Activated gamma-delta T cell treated with anti-CD3 and anti-CD28 coated beads, Interleukin-2, amount 50 U/mL, for 16 hours (primary cell): ENCODE measurements around the gene CHRNA3.
"Not testable (repeated sequence)": the region's sequence is repeated elsewhere in the genome, so short reads cannot be mapped to it uniquely, and the experiment has no call there.

ENCODE experiments used
- DNase-seq: peaks from one replicate; pipeline ENCODE4 v3.0.0-alpha.2; 2020; ENCODE audit warnings: low read depth

Gene CHRNA3

DNA sequence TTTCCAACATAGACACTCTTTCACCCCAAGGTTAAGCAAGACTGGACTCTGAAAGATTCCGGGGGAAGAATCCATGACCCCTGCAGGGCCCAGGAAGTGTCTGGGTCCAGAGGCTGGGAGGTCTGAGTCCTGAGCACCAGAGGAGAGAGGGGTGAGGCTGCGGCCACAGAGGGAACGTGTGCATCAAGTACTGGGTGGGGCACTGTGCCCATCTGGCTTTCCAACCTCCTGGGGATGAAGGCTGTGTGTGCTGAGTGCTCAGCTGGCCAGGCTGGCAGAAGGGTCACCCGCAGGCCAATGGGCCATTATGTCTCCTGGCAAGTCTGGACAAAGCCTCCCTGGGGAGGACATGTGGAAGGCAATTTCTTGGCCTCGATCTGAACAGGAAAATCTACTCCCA is 3.3 kb downstream of the CHRNA3 start:
- no peak for DNase-seq

DNA sequence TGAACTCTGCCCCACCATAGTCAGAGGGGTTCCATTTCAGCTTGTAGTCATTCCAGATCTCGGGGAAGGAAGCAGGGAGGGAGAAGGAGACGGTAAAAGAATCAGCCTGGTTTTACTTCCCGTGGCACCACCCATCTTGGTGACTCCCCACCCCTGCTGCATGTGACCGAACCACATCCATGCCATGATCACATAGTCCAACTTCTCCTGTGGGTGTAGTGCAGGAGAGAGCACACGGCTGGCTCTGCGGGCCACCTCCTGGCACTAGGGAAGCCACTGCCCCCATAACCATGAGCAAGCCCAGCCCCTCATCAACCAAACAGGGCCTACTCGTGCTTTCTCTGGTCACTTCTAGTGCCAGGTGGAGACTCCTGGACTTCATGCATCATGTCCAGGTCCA is 3.7 kb downstream of the CHRNA3 start:
- no peak for DNase-seq

DNA sequence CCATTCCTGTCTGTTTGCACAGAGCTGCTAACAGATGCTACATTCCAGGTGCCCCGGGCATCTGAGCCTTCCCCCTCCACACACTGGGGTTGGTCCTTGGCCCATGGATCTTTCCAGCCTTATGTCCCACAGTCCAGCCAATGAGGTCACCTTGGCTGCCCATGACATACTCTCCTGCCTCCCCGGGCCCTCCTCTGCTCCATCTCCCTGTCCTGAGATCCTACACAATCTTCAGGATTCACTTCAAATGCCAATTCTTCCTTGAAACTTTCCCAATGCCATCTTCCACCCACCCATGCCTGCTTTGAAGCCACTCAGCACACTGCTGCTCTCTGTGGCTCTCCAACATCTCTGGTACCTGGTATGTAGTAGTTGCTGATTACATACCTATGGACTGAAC is 4.3 kb downstream of the CHRNA3 start:
- no peak for DNase-seq

DNA sequence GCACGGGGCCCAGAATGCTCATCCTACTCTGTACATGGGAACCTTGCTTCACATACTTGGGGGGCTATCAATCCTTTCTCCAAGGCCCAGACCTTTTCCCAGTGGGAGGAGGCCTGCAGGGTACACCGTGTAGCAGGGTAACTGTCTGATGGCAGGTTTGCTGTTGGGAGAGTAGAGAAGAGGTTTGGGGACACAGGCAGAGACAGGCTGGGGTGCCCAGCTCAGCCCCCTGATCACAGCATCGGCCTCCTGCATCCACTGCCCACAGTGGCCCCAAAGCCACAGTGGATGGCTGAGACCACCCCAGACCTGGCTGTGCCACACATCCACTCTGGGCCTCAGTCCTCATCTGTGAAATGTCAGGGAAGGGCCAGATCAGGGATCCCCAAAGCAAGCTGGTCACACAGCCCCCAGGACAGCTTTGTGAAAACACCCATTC is 5.6 kb downstream of the CHRNA3 start:
- DNase-seq = no peak

DNA sequence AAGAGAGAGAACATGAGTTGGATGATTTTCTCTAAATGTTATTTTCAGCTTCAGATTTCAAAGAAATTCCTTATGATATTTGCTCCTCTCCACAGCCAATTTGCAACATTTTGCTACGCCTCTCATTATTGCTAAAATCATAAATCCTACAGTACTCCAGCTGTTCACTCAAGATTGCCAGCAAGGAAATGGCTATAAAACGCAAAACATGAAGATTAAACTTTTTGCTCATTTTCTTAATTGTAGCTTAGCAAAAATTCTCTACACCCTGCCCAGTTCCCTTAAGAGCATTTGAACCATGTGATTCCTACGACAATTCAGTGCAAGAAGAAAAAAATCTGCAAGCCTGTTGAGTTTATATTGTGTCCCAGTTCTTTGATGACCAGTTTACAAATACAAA is 6.8 kb downstream of the CHRNA3 start:
- no peak for DNase-seq

DNA sequence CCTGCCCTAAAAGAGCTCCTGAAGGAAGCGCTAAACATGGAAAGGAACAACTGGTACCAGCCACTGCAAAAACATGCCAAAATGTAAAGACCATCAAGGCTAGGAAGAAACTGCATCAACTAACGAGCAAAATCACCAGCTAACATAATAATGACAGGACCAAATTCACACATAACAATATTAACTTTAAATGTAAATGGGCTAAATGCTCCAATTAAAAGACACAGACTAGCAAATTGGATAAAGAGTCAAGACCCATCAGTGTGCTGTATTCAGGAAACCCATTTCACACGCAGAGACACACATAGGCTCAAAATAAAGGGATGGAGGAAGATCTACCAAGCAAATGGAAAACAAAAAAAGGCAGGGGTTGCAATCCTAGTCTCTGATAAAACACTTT is 11.2 kb downstream of the CHRNA3 start:
- not testable (repeated sequence) for DNase-seq

DNA sequence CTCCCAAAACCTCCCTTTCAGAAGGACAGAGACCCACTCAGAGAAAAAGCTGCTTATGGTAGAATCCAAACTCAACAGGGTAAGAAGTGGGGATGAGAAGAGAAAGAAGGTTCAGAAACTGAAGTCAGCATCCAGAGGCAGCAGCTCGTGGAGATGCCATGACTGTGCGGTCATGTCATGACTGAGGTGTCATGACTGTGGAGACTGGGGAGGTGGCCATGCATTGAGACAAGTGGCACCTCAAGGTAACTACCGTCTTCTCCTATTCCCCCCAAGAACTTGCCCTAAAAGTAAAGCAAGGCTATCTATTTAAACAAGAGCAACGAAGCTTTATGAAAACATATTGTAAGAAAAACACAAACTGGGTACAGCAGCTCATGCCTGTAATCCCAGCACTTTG is 15.1 kb downstream of the CHRNA3 start:
- no peak for DNase-seq

DNA sequence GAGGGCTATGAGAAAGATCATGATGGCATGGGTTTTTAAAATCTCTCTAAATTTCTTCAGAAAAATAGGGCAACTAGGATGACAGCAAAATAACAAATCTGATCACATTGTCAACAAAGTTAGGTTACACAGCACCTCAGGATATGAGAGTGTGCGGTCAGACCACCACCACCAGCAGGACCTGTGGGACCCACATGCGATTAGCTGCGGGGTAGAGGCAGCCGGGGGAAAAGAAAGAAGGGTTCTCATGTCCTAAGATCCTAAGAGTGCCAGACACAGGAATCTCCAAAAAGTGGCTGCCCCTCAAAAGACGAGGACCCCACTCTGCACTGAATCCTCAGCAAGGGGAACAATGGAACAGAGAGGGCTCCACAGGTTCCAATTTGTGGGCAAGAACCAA is 15.6 kb downstream of the CHRNA3 start:
- no peak for DNase-seq

DNA sequence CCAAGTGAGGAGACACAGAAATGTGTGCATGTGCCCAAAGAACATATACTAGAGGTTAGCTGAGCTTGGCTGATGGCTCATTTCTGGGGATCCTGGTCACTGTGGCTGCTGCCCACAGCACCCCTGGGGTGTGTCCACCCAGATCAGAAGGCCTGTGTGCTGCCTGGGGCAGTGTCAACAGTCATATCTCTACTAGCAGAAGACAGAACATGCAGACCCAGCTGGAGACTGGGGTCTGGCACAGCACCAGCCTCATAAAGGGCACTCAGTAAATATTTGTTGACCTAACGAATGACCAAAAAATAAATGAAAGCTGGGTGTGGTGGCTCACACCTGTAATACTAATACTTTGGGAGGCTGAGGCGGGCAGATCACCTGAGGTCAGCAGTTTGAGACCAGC is 16.4 kb downstream of the CHRNA3 start:
- DNase-seq = no peak

DNA sequence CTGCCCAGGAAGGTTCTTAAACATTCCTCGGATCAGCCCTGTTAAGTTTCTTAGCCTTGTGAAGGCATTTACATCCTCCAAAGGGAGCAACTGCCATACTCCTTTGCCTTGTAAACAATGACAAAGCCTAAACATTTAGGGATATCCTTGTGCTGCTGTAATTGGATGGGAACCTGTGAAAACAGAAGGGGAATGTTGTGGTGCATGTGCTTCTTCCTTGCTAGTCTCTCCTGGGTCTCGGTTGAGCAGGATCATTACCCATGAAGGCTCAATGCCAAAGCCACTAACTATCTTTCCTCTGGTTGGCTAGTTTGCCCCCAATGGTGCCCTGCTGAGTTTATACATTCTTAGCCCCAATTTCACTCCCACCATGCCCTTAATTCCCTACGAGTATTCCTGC is 17.3 kb downstream of the CHRNA3 start:
- DNase-seq = no peak

DNA sequence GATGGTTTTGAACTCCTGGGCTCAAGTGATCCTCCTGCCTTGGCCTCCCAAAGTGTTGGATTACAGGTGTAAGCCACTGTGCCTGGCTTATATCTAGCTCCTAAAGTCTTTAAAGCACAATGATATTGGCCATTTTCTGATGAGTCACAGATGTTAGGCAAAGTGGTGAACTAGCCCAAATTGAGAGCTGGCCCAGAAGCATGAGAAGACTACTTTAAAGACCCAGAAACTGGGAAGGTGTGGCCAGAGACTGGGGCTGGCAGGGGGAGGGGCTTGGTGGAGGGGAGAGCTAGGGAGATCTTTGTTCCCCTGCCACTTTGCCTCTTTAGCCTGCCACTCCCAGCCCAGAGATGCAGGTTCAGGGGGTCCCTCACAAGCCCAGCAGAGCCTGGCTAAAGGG is 21.6 kb downstream of the CHRNA3 start:
- DNase-seq = no peak

DNA sequence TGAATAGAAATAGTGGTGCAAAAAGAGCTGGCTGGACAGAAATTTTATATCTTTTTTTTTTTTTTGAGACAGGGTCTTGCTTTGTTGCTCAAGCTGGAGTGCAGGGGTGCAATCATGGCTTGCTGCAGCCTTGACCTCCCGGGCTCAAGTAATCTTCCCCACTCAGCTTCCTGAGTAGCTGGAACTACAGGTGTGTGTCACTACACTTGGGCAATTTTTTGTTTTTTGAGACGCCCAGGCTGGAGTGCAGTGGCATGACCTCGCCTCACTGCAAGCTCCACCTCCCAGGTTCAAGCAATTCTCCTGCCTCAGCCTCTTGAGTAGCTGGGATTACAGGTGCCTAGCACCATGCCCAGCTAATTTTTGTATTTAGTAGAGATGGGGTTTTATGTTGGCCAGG is 22.4 kb downstream of the CHRNA3 start:
- DNase-seq = no peak

DNA sequence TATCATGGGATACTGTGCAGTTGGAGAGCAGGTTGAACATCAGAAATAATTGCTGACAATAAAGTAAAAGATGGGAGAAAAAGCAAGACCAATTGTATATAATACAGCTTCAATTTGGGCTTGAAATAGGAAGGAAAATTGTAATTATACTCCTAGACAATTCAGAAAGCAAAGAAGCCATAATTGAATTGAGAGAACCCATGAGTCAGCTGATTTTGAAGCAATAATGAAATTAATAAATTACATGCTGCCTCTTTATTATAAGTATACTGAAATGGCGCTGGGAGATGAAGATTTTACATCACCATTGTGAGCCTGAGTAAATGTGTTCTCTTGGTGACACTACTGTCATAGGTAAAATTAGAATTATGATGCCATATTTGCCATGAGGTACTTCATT is 23.2 kb downstream of the CHRNA3 start:
- no peak for DNase-seq

DNA sequence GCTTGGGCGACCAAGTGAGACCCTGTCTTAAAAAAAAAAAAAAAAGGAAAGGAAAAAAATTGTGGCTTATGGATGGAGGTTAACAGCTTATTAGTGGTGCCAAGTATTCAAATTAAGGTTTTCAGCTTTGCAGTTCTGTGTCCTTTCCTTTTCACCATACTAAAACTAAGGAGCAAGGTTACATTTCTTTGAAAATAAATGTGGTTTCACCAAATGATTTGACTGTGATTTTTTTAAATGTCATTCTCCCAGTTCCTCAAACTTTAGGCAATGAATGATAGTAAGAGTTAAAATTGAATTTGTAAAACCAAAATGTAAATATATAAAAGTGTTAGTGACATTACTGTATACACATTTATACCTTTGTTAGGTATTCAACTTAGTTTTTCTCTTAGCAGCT is 45.9 kb downstream of the CHRNA3 start:
- no peak for DNase-seq

DNA sequence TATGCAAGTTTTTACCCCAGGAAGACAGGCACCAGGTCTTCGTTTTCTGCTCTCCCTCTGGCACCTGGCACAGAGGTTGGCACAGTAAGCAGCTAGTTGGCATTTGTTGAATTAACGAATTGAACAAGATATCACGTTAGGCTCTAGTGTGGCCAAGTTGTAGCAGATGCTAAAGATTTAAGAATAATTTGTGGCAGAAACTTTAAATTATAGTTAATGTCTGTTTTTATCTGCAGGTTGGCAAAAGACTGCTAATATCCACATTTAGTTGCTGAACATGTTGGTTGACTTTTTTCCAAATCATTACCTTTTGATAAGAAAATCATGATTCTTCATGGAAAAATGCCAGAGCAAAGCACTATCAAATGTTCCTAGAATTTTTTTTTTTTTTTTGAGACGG is 47.4 kb downstream of the CHRNA3 start:
- no peak for DNase-seq

DNA sequence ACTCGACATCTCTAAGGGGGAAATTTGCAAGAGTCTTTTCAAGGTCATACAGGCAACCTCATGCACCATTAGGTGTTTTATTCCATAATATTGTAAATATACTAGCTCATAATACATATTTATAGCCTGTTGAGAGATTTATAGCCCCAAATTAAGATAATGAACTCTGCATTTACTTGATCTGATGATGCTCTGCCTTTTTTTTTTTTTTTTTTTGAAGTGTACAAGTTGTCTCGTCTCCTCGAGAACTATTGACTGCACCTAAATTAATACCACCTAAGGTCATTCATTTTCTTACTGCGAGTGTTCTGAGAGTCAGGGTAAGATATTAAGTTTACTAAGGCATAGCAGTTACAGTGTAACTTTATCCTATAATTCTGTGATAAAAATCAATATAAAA is 49.4 kb downstream of the CHRNA3 start:
- DNase-seq = no peak

DNA sequence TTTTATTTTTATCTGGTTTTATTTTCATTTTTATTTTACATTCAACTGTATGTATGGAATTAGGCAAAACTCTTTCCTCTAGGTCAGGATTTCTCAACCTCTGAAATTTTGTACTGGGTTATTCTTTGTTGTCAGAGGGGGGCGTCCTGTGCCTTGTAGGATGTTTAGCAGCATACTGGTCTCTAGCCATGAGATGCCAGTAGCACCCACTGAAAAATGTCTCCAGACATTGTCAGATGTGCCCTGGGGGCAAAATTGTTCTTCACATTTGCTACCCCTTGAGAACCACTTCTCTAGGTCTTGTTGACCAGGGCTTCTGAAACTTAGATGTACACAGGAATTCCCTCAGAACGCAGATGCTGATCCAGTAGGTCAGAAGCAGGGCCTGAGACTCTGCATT is 50.1 kb downstream of the CHRNA3 start:
- no peak for DNase-seq

DNA sequence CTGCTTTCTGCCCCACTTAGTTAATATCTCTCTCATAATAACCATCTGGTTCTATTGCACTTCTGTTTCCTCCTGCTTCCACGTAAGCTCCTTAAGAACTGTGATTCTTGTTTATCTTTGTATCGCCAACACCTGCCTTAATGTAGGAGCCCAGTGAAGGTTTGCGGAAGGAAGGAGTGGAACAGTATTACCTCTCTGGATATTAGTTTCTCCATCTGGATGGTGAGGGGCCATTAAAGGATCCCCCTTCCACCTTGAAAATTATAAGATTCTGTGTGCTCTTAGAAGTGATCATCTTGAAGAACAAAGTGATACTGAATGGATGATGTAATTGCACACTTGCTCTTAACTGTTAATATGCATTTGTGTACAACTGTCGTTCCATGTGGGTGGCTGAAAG is 53.3 kb downstream of the CHRNA3 start:
- DNase-seq = no peak

DNA sequence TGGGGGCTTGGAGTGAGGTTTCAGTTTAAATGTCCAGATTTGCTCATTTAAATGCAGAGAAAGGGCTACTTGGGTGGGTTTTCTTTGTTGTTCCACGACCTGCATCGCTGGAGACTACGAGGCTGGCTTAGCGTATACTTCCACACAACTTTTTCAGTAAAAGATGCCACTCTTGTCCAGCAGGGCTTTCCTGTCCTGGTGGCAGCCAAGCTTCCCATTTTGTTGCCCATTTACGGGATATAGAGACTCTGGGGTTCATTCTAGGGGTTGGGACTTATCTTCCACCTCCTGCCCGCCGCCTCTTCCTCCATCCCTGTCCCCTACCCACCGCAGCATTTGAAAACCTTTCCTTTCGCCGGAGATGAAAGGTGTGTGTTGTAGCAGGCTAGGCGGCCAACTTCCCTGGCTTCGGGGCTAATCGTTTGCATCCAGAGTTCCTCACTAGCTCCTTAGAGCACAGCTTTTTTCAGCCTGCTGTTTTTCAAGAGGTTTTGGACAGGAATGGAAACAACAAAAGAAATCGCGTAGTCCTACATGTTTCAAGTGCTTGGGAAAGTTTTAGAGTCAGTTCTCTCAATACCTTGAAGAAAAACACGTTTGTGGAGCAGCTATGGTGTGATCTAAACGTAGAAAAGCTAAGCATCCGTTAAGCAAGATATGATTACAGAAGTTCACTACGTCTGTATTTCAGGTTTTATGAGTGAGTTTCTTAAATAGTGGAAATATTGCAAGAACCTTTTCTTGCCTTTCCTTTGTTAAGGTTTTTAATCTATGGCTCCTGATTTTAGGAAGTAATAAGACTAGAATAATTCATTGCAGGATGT is 54.6 kb downstream of the CHRNA3 start:
- DNase-seq = no peak

DNA sequence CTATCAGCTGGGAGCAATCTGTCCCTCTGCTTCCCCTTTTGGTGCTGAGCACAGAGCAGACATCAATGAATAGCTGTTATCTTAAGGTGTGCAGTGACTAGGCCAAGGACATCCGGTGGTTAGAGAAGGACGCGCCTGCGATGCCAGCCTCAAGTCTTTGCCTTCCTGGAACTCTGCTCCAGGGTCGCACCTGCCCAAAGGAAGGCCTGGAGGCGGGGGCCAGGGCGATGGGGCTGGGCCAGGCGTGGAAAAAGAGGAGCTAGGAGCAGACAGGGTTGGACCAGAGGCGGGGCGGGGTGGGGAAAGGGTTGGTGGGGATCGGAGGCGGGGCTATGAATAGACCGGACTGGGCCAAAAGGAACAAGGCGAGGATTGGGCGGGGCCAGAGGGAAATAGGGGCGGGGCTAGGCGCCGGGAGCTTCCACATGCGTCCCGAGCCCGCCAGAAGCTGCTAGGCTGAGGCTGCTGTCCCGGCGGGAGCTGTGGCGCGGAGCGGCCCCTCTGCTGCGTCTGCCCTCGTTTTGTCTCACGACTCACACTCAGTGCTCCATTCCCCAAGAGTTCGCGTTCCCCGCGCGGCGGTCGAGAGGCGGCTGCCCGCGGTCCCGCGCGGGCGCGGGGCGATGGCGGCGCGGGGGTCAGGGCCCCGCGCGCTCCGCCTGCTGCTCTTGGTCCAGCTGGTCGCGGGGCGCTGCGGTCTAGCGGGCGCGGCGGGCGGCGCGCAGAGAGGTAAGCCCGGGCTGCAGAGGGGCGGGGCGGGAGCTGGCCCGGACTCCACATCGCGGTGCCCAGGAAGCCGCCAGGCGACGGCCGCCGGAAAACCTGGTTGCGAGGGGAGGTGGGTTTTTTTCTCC is 55.5 kb downstream of the CHRNA3 start, which contains the start of gene CHRNA5:
TSS of gene CHRNA5 (plus strand) at position 424 of the 854 bp plus-strand sequence. CDS start at position 624, 200 bp downstream.
- peak; percentile 44 for DNase-seq

DNA sequence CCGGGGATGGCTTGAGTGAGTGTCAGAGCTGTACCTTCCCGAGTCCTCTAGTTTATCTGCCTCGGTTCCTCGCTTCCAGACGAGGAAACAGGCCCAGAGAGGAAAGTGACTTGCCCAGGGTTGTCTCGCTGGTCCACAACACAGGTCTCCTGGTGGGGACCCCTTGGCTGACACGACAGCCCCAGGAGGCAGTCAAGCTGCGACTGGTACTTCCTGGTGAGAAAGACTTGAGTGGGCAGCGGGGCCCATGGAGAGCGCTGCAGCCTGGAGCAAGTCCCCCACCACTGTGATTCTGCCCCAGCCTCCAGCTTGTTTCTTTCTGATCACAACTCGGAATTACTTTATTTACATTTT is 56.1 kb downstream of the CHRNA3 start:
- no peak for DNase-seq

DNA sequence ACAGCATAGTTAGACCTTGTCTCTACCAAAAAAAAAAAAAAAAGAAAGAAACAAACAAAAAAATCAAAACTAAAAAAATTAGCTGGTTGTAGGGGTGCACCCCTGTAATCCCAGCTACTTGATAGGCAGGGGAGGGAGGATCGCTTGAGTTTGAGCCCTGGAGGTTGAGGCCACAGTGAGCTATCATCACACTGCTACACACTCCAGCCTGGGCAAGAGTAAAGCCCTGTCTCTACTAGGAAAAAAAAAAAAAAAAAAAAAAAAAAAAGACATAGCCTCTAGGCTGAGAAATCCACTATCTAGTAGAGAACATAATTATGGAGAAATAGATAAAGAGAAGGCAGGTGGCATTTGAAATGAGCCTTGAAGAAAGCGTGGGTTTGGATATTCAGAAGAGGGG is 57.7 kb downstream of the CHRNA3 start:
- no peak for DNase-seq

DNA sequence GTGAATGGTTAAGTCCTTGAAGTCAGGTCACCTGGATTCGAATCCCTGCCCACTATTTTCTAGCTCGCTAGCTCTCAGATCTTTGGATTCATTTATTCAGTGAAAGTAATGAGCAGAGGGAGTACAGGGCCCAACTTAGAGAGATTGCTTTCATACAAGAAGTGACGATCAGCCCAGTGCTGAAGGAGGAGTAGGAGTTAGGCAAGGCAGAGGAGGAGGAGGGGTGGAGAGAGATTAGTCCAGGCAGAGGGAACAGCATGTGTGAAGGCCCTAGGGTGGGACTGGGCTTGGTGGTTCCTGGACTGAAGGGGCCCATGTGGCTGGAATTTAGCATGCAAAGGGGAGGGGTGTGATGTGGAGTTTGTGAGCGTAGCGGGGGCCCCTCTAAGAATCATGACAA is 59.3 kb downstream of the CHRNA3 start:
- no peak for DNase-seq
